OCI-LY1 (cell line): Measurements from ENCODE around the gene ZBTB47.

Experiments
- H2AFZ ChIP-seq: fragments of 200-600 bp; sonication (generic), shearing (Covaris generic); 2 replicates; pipeline ENCODE4 v1.6.0; 2014; ENCODE audit warnings: antibody characterized with exemption, mild to moderate bottlenecking, low read length
- H3F3A ChIP-seq: fragments of 200-600 bp; sonication (generic), shearing (Covaris generic); 2 replicates; pipeline ENCODE4 v1.6.0; 2014; ENCODE audit warnings: mild to moderate bottlenecking, antibody characterized with exemption, low read length, moderate library complexity; ENCODE audit not compliant: insufficient read depth
- H3K27ac ChIP-seq: fragments of 200-600 bp; sonication (generic); 2 replicates; pipeline ENCODE4 v1.5.1; 2014; ENCODE audit warnings: low read length, mixed run types, mild to moderate bottlenecking, low read depth; ENCODE audit not compliant: poor library complexity, severe bottlenecking
- H3K27me3 ChIP-seq: fragments of 200-600 bp; sonication (generic); 2 replicates; pipeline ENCODE4 v1.6.0; 2014; ENCODE audit warnings: antibody characterized with exemption, mild to moderate bottlenecking, low read length, moderate library complexity; ENCODE audit not compliant: insufficient read depth
- H3K36me3 ChIP-seq: fragments of 200-600 bp; sonication (generic); 2 replicates; pipeline ENCODE4 v1.6.1; 2014; ENCODE audit warnings: mild to moderate bottlenecking, antibody characterized with exemption, low read length, moderate library complexity, mixed read lengths; ENCODE audit not compliant: insufficient read depth
- H3K4me1 ChIP-seq: fragments of 200-600 bp; sonication (generic); 2 replicates; pipeline ENCODE4 v1.5.1; 2014; ENCODE audit warnings: mild to moderate bottlenecking, low read length, moderate library complexity; ENCODE audit not compliant: insufficient read depth, severe bottlenecking
- H3K4me2 ChIP-seq: fragments of 200-600 bp; sonication (generic), shearing (Covaris generic); 2 replicates; pipeline ENCODE4 v1.6.1; 2014; ENCODE audit warnings: low read length
- H3K4me3 ChIP-seq: fragments of 200-600 bp; sonication (generic); 2 replicates; pipeline ENCODE4 v1.5.1; 2014; ENCODE audit warnings: low read length, low read depth, mild to moderate bottlenecking, mixed read lengths; ENCODE audit not compliant: poor library complexity, severe bottlenecking
- H3K79me2 ChIP-seq: fragments of 200-600 bp; shearing (Covaris generic); 2 replicates; pipeline ENCODE4 v1.6.1; 2016; ENCODE audit warnings: mixed run types, low read length, mixed read lengths; ENCODE audit not compliant: insufficient read depth
- H3K9ac ChIP-seq: fragments of 200-600 bp; sonication (generic), shearing (Covaris generic); 2 replicates; pipeline ENCODE4 v1.6.1; 2014; ENCODE audit warnings: mild to moderate bottlenecking, low read length, mixed read lengths
- H3K9me2 ChIP-seq: fragments of 200-600 bp; sonication (generic), shearing (Covaris generic); 2 replicates; pipeline ENCODE4 v1.6.1; 2014; ENCODE audit warnings: low read depth, mild to moderate bottlenecking, low read length, mixed read lengths
- H3K9me3 ChIP-seq: fragments of 200-600 bp; shearing (Covaris generic); 2 replicates; pipeline ENCODE4 v1.6.1; 2014; ENCODE audit warnings: low read length, mixed read lengths
- H4K20me1 ChIP-seq: fragments of 200-600 bp; sonication (generic), shearing (Covaris generic); 2 replicates; pipeline ENCODE4 v1.6.0; 2016; ENCODE audit warnings: mild to moderate bottlenecking, low read length; ENCODE audit not compliant: insufficient read depth
- EZH2 ChIP-seq: fragments of 200-600 bp; sonication (generic), shearing (Covaris generic); IDR thresholded peaks from 2 replicates; pipeline ENCODE4 v1.8.0; 2017; ENCODE audit warnings: borderline replicate concordance, mixed run types, mild to moderate bottlenecking, antibody characterized with exemption, low read length, moderate library complexity, mixed read lengths
- TF ChIP-seq, protein P1 (sequence below): fragments of 200-600 bp; sonication (generic), shearing (Covaris generic); IDR thresholded peaks from 2 replicates; pipeline ENCODE4 v1.5.1; 2017; ENCODE audit warnings: mild to moderate bottlenecking, antibody characterized with exemption, low read length, moderate library complexity, mixed read lengths

Gene ZBTB47

DNA sequence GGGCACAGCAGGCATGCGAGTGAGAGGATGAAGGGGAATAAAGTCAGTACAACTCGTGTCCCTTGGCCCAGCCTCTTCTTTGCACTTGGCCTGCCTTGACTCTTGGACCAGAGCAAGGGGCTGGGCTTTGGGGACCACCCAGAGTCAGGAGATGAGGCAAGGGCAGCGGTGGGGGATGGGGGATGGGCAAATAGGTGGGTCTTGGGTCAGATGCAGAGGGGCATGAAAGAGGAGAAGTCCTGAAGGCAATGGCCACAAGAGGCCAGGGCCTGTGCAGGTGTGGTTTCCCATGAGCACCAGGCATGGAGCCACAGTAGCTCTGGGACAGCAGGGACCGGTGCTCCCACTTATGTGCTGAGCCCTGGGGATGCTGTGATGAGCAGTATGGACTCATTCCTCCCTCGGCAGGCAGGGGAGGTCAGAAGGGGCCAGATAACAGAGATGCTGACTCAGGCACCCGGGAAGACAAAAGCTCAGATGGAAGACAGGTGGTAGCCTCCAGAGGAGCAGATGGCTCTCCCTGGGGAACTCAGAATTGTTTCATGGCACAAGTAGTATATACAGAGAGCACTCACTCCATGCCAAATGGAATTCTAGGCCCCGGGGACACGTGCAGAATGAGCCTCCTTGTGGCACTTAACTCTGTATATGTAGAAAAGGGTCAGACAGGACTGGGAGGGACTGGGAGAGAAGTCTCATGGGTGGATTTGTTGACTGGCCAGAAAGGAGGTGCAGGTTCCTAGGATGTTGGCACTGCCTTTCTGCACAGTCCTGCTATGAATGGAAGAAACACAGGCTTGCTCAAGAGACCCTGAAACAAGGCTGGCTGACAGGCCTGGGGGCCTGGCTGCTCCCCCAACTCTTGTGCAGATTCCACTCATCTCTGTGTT is 14.3 kb downstream of the ZBTB47 start:
- H2AFZ ChIP-seq, result no peak overlapping the region
- TF ChIP-seq, protein P1, sequence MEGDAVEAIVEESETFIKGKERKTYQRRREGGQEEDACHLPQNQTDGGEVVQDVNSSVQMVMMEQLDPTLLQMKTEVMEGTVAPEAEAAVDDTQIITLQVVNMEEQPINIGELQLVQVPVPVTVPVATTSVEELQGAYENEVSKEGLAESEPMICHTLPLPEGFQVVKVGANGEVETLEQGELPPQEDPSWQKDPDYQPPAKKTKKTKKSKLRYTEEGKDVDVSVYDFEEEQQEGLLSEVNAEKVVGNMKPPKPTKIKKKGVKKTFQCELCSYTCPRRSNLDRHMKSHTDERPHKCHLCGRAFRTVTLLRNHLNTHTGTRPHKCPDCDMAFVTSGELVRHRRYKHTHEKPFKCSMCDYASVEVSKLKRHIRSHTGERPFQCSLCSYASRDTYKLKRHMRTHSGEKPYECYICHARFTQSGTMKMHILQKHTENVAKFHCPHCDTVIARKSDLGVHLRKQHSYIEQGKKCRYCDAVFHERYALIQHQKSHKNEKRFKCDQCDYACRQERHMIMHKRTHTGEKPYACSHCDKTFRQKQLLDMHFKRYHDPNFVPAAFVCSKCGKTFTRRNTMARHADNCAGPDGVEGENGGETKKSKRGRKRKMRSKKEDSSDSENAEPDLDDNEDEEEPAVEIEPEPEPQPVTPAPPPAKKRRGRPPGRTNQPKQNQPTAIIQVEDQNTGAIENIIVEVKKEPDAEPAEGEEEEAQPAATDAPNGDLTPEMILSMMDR, result no peak
- TF ChIP-seq EZH2, result no peak
- H3K27ac ChIP-seq, result no peak overlapping the region
- no peaks in the 10 kb centered on the region for H3K36me3 ChIP-seq
- H3K27me3 ChIP-seq, result no peaks in the 10 kb centered on the region
- peaks cover 12% of the 10 kb centered on the region for H3K4me1 ChIP-seq
- H3K9me3 ChIP-seq, result no peaks in the 10 kb centered on the region
- H3F3A ChIP-seq, result no peaks in the 10 kb centered on the region
- H3K4me3 ChIP-seq, result no peak overlapping the region
- no peak overlapping the region for H3K9ac ChIP-seq
- no peaks in the 10 kb centered on the region for H4K20me1 ChIP-seq
- H3K9me2 ChIP-seq, result no peaks in the 10 kb centered on the region
- H3K4me2 ChIP-seq, result no peak overlapping the region
- no peaks in the 10 kb centered on the region for H3K79me2 ChIP-seq

- Histone ChIP-seq H3K27ac (no peak overlapping the region), H3K9ac (no peak overlapping the region), H4K20me1 (no peaks in the 10 kb centered on the region), H2AFZ (no peak overlapping the region), H3K9me2 (no peaks in the 10 kb centered on the region), H3K27me3 (no peaks in the 10 kb centered on the region), H3F3A (no peaks in the 10 kb centered on the region), H3K4me3 (no peak overlapping the region), H3K36me3 (no peaks in the 10 kb centered on the region), H3K4me2 (no peak overlapping the region), H3K79me2 (no peaks in the 10 kb centered on the region), H3K9me3 (no peaks in the 10 kb centered on the region), H3K4me1 (peaks cover 12% of the 10 kb centered on the region)
- TF ChIP-seq, protein P1, result no peak
- TF ChIP-seq EZH2, result no peak
Observed at GRCh38 chr3:42668413-42668760, 14.9 kb downstream of the ZBTB47 start.

GRCh38 chr3:42668793-42669217 is 15.3 kb downstream of the ZBTB47 start:
- Histone ChIP-seq H4K20me1 (no peaks in the 10 kb centered on the region), H3K36me3 (no peaks in the 10 kb centered on the region), H3K79me2 (no peaks in the 10 kb centered on the region), H3K4me1 (peaks cover 9% of the 10 kb centered on the region), H3K9ac (no peak overlapping the region), H2AFZ (no peak overlapping the region), H3K4me3 (no peak overlapping the region), H3K4me2 (no peak overlapping the region), H3K27ac (no peak overlapping the region), H3K27me3 (no peaks in the 10 kb centered on the region), H3K9me3 (no peaks in the 10 kb centered on the region), H3K9me2 (no peaks in the 10 kb centered on the region), H3F3A (no peaks in the 10 kb centered on the region)
- TF ChIP-seq, protein P1, result no peak
- TF ChIP-seq EZH2, result no peak
